ENCODE data around the gene UBAP2L.

DNA sequence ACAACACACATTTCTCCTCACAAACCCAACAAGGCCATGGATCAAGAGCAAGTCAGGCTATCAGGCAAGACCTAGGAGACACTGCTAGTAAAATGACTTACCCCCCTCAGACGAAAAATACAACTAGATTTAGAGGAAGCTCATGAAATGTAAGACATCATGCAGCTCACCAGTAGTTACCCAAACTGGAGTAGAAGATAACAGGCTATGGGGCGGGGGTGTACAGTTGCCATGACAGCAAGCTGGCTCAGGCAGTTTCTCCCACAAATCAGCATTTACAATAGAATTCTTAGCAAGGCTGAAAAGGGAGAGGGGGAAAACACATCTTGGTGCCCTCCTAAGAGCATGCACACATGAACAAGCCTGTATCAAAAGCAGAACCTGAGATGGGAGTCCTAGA, 42.7 kb upstream of the UBAP2L start:
- TF ChIP-seq CTCF (IDR thresholded peaks at IDR 0.05) (no peak), POLR2A (IDR thresholded peaks at IDR 0.05) (no peak)

Measured in thyroid gland (tissue), 4 donors.